ENCODE results near the gene SLC4A7. TPM values are rescaled to one million over a fixed set of nuclear protein-coding genes. Genes with fewer than 3 reads are reported as not detected.

SLC4A7 gene
- total RNA-seq, 4 donors from 2014 or later, result 3.8 to 11.4 (median 9.9) TPM

DNA sequence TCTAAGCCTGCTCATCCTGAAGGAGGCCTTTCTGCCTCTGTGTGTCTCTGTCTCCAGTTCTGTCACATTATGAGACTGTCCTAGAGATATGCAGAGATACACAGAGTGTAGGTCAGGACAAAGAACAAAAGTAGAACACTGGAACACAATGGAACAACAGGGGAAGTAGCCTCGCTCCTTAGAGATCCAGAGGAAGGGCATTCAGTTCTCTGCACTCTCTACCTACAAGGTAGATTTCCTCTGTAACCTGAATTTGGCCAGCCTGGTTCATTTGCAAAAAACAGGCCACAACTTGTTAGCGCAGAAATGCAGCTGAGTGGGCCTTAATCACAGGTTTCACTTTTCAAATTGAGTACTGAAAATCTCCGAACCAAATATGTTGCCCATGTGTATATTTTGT is 134.4 kb downstream of the SLC4A7 start:
- intact Hi-C loops (cut with DNase I; ENCODE audit: low total_unique reads), result no loop called here
- DNase-seq (ENCODE audit: low spot score in 2 of 2), result no peak
- TF ChIP-seq CTCF (IDR thresholded peaks at IDR 0.05), result no peak
- no peak overlapping the region for H3K4me3 ChIP-seq (ENCODE audit: low read depth, poor library complexity, severe bottlenecking)
- 65 to 74% methylated on average over 3 of the region's 3 CpGs for WGBS, 2 donors

- intact Hi-C loops (cut with DNase I; ENCODE audit: low total_unique reads), result no loop called here
- no peak for TF ChIP-seq POLR2A (IDR thresholded peaks at IDR 0.05)
- no peak for TF ChIP-seq CTCF (IDR thresholded peaks at IDR 0.05)
- 76 to 79% methylated on average over 11 of the region's 11 CpGs for WGBS, 2 donors
- no peak overlapping the region for H3K4me3 ChIP-seq (ENCODE audit: low read depth, poor library complexity, severe bottlenecking)
- no peak for DNase-seq (ENCODE audit: low spot score in 2 of 2)
Measured at GRCh38 chr3:27345959-27346865, 138.0 kb downstream of the SLC4A7 start.

GRCh38 chr3:27345493-27345892 is 138.7 kb downstream of the SLC4A7 start:
- 46 to 60% methylated on average over 5 of the region's 5 CpGs for WGBS, 2 donors
- no peak for DNase-seq (ENCODE audit: low spot score in 2 of 2)
- no peak overlapping the region for H3K4me3 ChIP-seq (ENCODE audit: low read depth, poor library complexity, severe bottlenecking)
- TF ChIP-seq CTCF (IDR thresholded peaks at IDR 0.05) (no peak), POLR2A (IDR thresholded peaks at IDR 0.05) (no peak)
- intact Hi-C loops (cut with DNase I; ENCODE audit: low total_unique reads), result no loop called here

GRCh38 chr3:27345045-27345444 is 139.1 kb downstream of the SLC4A7 start:
- DNase-seq (ENCODE audit: low spot score in 2 of 2), result no peak
- H3K4me3 ChIP-seq (ENCODE audit: low read depth, poor library complexity, severe bottlenecking), result no peak overlapping the region
- intact Hi-C loops (cut with DNase I; ENCODE audit: low total_unique reads), result no loop called here
- no peak for TF ChIP-seq CTCF (IDR thresholded peaks at IDR 0.05)
- no peak for TF ChIP-seq POLR2A (IDR thresholded peaks at IDR 0.05)
- 91 to 95% methylated on average over 2 of the region's 2 CpGs for WGBS, 2 donors

DNA sequence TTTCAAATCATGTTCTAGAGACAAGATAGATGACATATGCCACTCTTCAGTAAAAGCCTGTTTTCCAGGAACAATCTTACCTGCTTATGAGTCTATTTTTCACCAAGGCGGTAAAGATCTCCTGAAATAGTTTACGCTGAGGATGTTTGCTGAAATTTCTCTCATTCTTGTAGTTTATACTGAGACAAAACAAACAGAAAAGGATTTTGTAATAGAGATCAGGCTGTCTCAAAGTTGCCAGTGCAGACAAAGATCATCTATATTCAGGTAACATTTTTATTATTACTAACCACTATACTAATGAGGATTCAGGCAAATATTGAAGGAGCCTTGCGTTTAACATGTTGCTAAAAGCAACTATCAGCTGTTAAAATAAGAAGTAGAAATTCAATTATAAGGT is 140.0 kb downstream of the SLC4A7 start:
- TF ChIP-seq POLR2A (IDR thresholded peaks at IDR 0.05) (no peak), CTCF (IDR thresholded peaks at IDR 0.05) (no peak)
- no peak overlapping the region for H3K4me3 ChIP-seq (ENCODE audit: low read depth, poor library complexity, severe bottlenecking)
- intact Hi-C loops (cut with DNase I; ENCODE audit: low total_unique reads), result no loop called here
- 93 to 96% methylated on average over 3 of the region's 3 CpGs for WGBS, 2 donors
- no peak for DNase-seq (ENCODE audit: low spot score in 2 of 2)

Data from lower leg skin (tissue), 4 donors.